HepG2 (cell line): ENCODE results near the gene CIBAR2. TPM values are rescaled to one million over a fixed set of nuclear protein-coding genes. Genes with fewer than 3 reads are reported as not detected.

Experiments
- HDAC1 ChIP-seq: sonication (generic); formaldehyde crosslinking; IDR thresholded peaks from 2 replicates; pipeline ENCODE4 v1.5.1; 2020; ENCODE audit warnings: mild to moderate bottlenecking, missing genetic modification reagents
- KDM5B ChIP-seq: sonication (generic); formaldehyde crosslinking; IDR thresholded peaks from 2 replicates; pipeline ENCODE4 v1.4.0; 2020; ENCODE audit warnings: missing genetic modification reagents, mild to moderate bottlenecking, borderline replicate concordance
- MTF2 ChIP-seq: sonication (generic); formaldehyde crosslinking; IDR thresholded peaks from 2 replicates; pipeline ENCODE4 v1.5.0; 2020; ENCODE audit warnings: missing genetic modification reagents, borderline replicate concordance
- PHB2 ChIP-seq: fragments of 450-650 bp; IDR thresholded peaks from 2 replicates; pipeline ENCODE4 v1.6.1; 2018; ENCODE audit not compliant: partially characterized antibody
- RAD51 ChIP-seq: fragments of 450-650 bp; IDR thresholded peaks from 2 replicates; pipeline ENCODE4 v1.6.1; 2016; ENCODE audit warnings: borderline replicate concordance
- RXRA ChIP-seq: sonication (generic); formaldehyde crosslinking; IDR thresholded peaks from 2 replicates; pipeline ENCODE4 v1.5.1; 2020; ENCODE audit warnings: missing genetic modification reagents
- SCMH1 ChIP-seq: sonication (generic); formaldehyde crosslinking; IDR thresholded peaks from 2 replicates; pipeline ENCODE4 v1.9.0; 2021; ENCODE audit warnings: missing genetic modification reagents, mild to moderate bottlenecking, borderline replicate concordance
- YEATS4 ChIP-seq: sonication (generic); formaldehyde crosslinking; IDR thresholded peaks from 2 replicates; pipeline ENCODE4 v1.4.0; 2020; ENCODE audit warnings: missing genetic modification reagents, borderline replicate concordance
- ZNF333 ChIP-seq: sonication (generic); formaldehyde crosslinking; IDR thresholded peaks from 2 replicates; pipeline ENCODE4 v1.4.0; 2020; ENCODE audit warnings: mild to moderate bottlenecking, missing genetic modification reagents, borderline replicate concordance
- ZNF335 ChIP-seq: sonication (generic); formaldehyde crosslinking; IDR thresholded peaks from 2 replicates; pipeline ENCODE4 v1.4.0; 2020; ENCODE audit warnings: missing genetic modification reagents
- ZNF430 ChIP-seq: sonication (generic); formaldehyde crosslinking; IDR thresholded peaks from 2 replicates; pipeline ENCODE4 v1.9.0; 2021; ENCODE audit warnings: mild to moderate bottlenecking, missing genetic modification reagents
- ZNF878 ChIP-seq: sonication (generic); formaldehyde crosslinking; IDR thresholded peaks from 2 replicates; pipeline ENCODE4 v1.8.1; 2023; ENCODE audit warnings: mild to moderate bottlenecking, missing genetic modification reagents, moderate library complexity
- ZSCAN22 ChIP-seq: sonication (generic); formaldehyde crosslinking; IDR thresholded peaks from 2 replicates; pipeline ENCODE4 v1.4.0; 2020; ENCODE audit warnings: mild to moderate bottlenecking, missing genetic modification reagents
- polyA plus RNA-seq, 8 experiments: library from polyadenylated mRNA; depleted of rRNA in 3 of 8; stranded (reverse) in 7 of 8; unstranded in 1 of 8; fragments of >200 nt; fragmentation: Illumina TruSeq in 4 of 8; extraction: Trizol in 4 of 8; gene quantifications; 2 replicates each; pipeline versions ENCODE4 v1.2.1 to v1.2.3, GENCODE V29; 2011 to 2016; ENCODE audit warnings: low read depth in 4 of 8, missing spikeins in 1 of 8, mixed read lengths in 1 of 8; ENCODE audit not compliant: insufficient read depth in 1 of 8
- total RNA-seq, 5 experiments: library from RNA; depleted of rRNA; stranded (reverse); fragments of >200 nt; fragmentation: Illumina TruSeq; extraction: Trizol; gene quantifications; 2 replicates each; pipeline ENCODE4 v1.2.3, GENCODE V29; 2016; ENCODE audit warnings: low read depth in 1 of 5
- TF ChIP-seq, protein P1 (sequence below): IDR thresholded peaks from 2 replicates; pipeline ENCODE4 v1.6.1; 2012; ENCODE audit warnings: low read length, improper control_type of control experiment
- TF ChIP-seq, protein P2 (sequence below): IDR thresholded peaks from 2 replicates; pipeline ENCODE4 v1.6.1; 2018; ENCODE audit warnings: missing genetic modification reagents, mild to moderate bottlenecking, missing compliant biosample characterization
- TF ChIP-seq, protein P3 (sequence below): sonication (generic); formaldehyde crosslinking; IDR thresholded peaks from 2 replicates; pipeline ENCODE4 v1.5.0; 2020; ENCODE audit warnings: mild to moderate bottlenecking, missing genetic modification reagents
- TF ChIP-seq, protein P4 (sequence below): IDR thresholded peaks from 2 replicates; pipeline ENCODE4 v1.6.1; 2012; ENCODE audit warnings: low read depth, low read length, improper control_type of control experiment
- TF ChIP-seq, protein P5 (sequence below): sonication (generic); formaldehyde crosslinking; IDR thresholded peaks from 2 replicates; pipeline ENCODE4 v1.8.1; 2023; ENCODE audit warnings: mild to moderate bottlenecking, missing genetic modification reagents
- TF ChIP-seq, protein P6 (sequence below): sonication (generic); formaldehyde crosslinking; IDR thresholded peaks from 2 replicates; pipeline ENCODE4 v1.8.1; 2023; ENCODE audit warnings: mild to moderate bottlenecking, missing genetic modification reagents, borderline replicate concordance

CIBAR2 gene
- total and polyA plus RNA-seq, 2 of the 13 experiments (the other 11 are each of a cell fraction or from before 2014, with no cell fraction given): not detected

DNA sequence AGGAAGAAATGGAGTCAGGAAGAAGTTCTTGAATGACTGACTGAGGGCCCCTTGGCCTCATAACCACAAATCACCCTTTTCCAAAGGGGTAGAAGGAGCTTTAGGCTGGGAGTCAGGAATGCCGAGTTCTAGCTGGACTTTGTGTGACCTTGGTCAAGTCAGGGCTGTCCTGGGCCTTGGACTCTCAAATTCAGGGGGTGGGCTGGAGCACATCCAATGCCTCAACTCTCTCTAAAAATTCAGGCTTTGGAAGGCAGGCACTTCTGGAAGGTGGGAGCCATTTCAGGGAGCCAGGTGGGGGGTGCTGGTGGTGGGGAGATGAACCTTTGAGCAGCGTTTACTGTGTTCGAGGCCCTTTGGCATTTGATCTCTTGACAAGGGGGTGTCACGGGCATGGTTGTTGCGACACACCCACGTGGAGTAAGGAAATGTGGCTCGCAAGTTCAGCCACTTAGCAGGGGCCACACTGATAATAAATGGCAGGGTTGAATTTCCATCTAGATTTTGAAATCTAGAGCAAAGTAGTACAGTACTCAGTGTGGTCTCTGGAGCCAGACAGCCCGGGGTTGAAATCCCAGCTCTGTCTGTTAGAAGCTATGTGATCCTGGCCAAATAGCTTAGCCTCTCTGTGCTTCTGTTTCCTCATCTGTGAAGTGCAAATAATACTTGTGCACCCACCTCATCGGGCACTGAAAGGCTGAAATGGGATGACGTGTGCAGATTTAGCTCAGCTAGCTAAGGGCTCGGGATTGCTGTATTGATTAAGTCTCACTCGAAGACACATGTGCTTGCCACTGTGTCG is 47.1 kb upstream of the CIBAR2 start (continued):
- TF ChIP-seq, protein P1, sequence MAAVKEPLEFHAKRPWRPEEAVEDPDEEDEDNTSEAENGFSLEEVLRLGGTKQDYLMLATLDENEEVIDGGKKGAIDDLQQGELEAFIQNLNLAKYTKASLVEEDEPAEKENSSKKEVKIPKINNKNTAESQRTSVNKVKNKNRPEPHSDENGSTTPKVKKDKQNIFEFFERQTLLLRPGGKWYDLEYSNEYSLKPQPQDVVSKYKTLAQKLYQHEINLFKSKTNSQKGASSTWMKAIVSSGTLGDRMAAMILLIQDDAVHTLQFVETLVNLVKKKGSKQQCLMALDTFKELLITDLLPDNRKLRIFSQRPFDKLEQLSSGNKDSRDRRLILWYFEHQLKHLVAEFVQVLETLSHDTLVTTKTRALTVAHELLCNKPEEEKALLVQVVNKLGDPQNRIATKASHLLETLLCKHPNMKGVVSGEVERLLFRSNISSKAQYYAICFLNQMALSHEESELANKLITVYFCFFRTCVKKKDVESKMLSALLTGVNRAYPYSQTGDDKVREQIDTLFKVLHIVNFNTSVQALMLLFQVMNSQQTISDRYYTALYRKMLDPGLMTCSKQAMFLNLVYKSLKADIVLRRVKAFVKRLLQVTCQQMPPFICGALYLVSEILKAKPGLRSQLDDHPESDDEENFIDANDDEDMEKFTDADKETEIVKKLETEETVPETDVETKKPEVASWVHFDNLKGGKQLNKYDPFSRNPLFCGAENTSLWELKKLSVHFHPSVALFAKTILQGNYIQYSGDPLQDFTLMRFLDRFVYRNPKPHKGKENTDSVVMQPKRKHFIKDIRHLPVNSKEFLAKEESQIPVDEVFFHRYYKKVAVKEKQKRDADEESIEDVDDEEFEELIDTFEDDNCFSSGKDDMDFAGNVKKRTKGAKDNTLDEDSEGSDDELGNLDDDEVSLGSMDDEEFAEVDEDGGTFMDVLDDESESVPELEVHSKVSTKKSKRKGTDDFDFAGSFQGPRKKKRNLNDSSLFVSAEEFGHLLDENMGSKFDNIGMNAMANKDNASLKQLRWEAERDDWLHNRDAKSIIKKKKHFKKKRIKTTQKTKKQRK: no peak
- TF ChIP-seq HDAC1 (CRISPR knock-in tag) (peak; percentile 87; the same call in 1 of the 2 replicates), ZNF878 (CRISPR knock-in tag) (peak; percentile 17; the same call in 1 of the 2 replicates), PHB2 (no peak), YEATS4 (CRISPR knock-in tag) (no peak; the same call in 1 of the 2 replicates), ZNF333 (CRISPR knock-in tag) (no peak), ZNF335 (no peak), ZNF430 (CRISPR knock-in tag) (peak; percentile 70), SCMH1 (CRISPR knock-in tag) (no peak), KDM5B (CRISPR knock-in tag) (no peak; the same call in 1 of the 2 replicates), MTF2 (CRISPR knock-in tag) (no peak), ZSCAN22 (CRISPR knock-in tag) (0 out of 2 replicates have a peak, but pooled peaks have one; percentile 18), RXRA (CRISPR knock-in tag) (peak; percentile 63; the same call in 1 of the 2 replicates), RAD51 (no peak)
- TF ChIP-seq, protein P2, sequence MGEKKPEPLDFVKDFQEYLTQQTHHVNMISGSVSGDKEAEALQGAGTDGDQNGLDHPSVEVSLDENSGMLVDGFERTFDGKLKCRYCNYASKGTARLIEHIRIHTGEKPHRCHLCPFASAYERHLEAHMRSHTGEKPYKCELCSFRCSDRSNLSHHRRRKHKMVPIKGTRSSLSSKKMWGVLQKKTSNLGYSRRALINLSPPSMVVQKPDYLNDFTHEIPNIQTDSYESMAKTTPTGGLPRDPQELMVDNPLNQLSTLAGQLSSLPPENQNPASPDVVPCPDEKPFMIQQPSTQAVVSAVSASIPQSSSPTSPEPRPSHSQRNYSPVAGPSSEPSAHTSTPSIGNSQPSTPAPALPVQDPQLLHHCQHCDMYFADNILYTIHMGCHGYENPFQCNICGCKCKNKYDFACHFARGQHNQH (CRISPR knock-in tag): no peak; the same call in 1 of the 2 replicates
- TF ChIP-seq, protein P3, sequence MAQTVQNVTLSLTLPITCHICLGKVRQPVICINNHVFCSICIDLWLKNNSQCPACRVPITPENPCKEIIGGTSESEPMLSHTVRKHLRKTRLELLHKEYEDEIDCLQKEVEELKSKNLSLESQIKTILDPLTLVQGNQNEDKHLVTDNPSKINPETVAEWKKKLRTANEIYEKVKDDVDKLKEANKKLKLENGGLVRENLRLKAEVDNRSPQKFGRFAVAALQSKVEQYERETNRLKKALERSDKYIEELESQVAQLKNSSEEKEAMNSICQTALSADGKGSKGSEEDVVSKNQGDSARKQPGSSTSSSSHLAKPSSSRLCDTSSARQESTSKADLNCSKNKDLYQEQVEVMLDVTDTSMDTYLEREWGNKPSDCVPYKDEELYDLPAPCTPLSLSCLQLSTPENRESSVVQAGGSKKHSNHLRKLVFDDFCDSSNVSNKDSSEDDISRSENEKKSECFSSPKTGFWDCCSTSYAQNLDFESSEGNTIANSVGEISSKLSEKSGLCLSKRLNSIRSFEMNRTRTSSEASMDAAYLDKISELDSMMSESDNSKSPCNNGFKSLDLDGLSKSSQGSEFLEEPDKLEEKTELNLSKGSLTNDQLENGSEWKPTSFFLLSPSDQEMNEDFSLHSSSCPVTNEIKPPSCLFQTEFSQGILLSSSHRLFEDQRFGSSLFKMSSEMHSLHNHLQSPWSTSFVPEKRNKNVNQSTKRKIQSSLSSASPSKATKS: no peak
- TF ChIP-seq, protein P4, sequence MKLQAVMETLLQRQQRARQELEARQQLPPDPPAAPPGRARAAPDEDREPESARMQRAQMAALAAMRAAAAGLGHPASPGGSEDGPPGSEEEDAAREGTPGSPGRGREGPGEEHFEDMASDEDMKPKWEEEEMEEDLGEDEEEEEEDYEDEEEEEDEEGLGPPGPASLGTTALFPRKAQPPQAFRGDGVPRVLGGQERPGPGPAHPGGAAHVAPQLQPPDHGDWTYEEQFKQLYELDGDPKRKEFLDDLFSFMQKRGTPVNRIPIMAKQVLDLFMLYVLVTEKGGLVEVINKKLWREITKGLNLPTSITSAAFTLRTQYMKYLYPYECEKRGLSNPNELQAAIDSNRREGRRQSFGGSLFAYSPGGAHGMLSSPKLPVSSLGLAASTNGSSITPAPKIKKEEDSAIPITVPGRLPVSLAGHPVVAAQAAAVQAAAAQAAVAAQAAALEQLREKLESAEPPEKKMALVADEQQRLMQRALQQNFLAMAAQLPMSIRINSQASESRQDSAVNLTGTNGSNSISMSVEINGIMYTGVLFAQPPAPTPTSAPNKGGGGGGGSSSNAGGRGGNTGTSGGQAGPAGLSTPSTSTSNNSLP: peak; percentile 3; the same call in 1 of the 2 replicates
- TF ChIP-seq, protein P5, sequence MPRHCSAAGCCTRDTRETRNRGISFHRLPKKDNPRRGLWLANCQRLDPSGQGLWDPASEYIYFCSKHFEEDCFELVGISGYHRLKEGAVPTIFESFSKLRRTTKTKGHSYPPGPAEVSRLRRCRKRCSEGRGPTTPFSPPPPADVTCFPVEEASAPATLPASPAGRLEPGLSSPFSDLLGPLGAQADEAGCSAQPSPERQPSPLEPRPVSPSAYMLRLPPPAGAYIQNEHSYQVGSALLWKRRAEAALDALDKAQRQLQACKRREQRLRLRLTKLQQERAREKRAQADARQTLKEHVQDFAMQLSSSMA (CRISPR knock-in tag): no peak; the same call in 1 of the 2 replicates
- TF ChIP-seq, protein P6, sequence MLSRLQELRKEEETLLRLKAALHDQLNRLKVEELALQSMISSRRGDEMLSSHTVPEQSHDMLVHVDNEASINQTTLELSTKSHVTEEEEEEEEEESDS: 0 out of 2 replicates have a peak, but pooled peaks have one; percentile 83
